CD4-positive, alpha-beta T cell treated with Interleukin-6 at 100 ng/mL for 8 hours (primary cell): ENCODE results near the gene ANKRD44.

ENCODE experiments used
- DNase-seq: peaks from one replicate; pipeline ENCODE4 v3.0.0-alpha.2; 2020; ENCODE audit warnings: mixed read lengths, low spot score

The ANKRD44 gene

DNA sequence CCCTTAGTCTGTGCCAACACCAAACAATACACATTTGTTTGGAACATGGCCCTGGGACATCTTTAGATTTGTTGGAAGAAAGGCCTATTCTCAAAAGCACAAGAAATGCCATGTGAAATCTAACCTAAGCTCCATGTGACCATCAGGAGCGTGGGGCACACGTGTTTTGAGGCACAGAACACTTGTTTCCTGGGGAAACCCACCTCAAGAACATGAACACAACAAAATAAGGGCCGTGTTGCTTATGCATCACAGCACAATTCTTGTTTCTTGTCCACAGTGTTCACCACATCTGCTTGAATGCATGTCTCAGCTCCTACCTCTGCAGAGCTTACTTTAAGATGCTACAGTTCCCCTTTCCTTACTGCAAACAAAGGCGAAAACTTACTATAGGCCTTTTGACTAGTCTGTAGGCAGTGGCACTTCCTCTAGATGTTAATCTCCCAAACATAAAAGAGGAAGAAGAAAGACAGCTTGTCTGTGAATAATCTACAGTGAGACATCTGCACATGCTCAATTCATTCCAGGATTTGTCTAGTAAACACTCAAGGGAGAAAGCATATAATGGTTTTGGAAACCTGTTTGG lies 165.0 kb downstream of the ANKRD44 start:
- peak; percentile 47 for DNase-seq

DNA sequence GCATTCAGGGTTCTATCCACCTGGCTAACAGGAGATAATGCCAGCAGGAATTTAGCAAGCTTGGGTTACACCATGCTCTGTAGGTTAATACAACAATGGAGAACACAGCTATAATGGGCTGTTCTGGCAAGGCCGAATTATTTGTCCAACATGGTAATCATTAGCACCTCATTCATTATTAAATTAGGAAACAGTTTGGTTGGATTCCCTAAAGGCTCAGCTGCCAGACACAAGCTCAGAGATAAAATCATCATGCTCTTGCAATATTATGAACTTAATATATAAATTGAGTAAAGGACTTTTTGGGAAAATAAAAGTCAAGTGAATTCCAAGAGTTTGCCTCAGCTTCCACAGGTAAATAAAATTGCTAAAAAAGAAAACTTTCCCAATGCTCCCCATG lies 166.4 kb downstream of the ANKRD44 start:
- DNase-seq, result no peak

DNA sequence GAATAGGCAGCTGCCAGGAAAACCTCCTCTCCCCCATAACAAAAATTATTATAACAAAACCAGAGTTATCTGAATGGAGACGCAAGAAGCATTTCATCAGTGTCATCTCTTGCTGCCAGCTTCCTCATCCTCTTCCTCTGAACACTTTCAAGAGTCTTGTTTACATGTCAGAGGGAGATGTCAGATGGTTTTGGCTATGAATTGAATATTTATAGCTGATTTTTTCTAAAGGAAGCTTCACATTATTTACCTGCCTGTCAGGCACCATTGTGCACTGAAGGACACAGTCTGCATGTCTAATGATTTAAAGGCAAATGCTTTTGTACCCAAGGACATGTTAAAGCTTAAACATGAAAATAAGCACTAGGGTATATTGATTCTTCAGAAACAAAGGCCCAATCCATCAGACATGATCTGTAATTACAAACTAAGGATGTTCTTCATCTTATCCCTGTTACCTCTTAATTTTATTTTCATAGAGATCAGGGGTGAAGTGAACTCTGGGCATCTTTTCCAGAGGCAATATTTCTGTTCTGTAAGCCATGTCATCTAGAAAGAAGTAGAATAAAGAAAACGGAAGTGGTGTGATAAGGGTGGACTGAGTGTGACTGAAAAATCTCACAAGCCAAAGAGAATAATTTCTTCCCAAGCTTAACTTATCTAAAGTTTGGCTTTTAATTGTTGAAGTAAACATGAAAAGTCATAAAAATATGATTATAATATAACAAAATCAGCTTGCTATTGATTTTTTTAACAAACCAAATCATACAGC lies 168.7 kb downstream of the ANKRD44 start:
- no peak for DNase-seq

DNA sequence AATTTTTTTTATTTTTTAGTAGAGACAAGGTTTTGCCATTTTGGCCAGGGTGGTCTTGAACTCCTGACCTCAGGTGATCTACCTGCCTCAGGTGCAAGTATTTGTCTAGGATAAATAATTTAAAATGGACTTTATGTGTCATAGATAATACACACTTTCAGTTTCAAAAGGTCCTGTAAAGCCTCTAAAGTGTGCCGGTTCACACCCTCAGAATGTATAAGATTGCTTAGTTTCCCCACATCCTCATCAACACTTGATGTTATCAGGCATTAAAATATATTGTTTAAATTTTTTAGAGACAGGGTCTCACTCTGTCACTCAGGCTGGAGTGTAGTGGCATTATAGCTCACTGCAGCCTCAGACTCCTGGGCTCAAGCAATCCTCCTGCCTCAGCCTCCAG lies 170.5 kb downstream of the ANKRD44 start:
- DNase-seq, result no peak

DNA sequence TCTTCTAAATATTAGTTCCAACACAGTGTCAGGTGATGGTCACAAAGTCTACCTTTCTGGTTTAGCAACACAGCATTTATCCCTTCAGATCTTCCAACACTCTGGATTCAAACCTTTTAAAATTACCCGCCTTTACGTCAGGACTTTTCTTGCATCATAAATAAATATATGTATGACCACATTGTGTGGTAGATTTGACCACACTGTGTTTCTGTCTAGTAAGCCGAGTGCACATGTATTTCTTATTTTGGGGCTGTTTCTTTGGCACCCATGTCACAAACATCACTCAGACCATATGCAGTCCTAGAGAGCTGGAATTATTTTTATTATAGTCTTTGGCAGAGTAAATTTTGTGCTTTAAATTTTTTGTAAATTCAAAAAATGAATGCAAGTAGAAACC lies 172.1 kb downstream of the ANKRD44 start:
- DNase-seq, result no peak

DNA sequence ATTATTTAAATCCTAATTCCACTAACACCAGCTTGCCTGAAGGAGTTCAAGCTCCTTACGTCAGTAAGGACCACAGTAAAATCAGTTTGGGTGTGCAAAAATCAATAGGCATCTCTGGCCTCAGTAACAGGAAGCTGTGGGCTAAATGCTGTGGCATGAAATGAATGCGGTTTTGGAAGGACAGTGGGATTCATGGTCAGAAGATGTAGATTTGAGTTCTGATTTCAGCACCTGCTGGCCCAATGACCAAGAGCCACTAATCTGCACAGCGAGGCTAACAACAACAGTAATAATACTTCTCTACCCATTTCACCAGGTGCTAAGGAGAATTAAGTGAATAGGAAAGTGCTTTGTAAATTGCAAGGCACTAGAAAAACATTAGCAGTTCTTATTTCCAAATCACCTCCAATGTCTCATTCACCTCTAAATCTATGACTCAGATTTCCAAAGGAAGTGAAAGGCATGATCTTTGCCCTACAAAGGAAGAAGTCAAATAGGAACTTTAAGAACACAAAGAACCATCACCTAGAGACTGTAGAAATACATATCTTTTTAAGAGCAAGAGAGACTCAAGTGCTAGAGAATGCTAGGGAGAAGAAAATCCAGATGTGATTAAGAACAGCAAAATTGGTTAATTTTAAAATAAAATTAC lies 172.6 kb downstream of the ANKRD44 start:
- DNase-seq, result no peak

DNA sequence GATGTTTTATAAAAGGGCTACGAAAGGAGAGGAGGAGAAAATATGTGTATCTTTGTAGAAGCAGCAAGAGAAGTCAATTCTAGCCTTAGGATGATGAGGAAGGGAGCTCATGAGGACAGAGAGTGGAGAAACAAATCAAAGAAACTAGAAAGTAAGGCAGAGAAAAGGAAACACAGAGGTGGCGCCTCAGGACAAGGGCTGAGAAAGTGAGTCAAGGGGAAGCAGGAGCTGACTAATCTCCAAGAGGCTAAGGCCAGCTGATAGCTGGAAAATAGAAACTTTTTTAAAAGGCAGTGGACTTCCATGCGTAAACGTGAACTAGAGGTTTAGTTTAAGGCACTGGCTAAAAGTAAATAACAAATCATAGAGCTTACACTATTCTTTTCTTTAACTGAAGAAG lies 173.3 kb downstream of the ANKRD44 start:
- no peak for DNase-seq

DNA sequence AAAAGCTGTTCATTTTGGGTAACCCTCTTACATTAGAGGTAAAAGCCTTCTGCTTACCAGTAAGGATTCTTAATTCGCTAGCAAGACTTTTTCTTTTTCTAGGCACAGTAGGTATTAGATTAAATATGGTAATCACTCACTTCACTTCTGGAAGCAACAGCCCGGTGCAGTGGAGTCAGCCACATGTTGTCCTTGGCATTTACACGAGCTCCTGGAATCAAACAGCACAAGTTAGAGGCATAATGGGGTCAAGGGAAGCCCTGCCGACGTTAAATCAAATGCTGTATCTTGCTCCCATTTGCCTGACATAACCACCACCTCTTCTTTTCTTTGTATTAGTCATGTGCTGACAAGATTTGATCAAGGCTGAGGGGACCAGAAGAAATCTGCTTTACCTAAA lies 174.1 kb downstream of the ANKRD44 start:
- no peak for DNase-seq

DNA sequence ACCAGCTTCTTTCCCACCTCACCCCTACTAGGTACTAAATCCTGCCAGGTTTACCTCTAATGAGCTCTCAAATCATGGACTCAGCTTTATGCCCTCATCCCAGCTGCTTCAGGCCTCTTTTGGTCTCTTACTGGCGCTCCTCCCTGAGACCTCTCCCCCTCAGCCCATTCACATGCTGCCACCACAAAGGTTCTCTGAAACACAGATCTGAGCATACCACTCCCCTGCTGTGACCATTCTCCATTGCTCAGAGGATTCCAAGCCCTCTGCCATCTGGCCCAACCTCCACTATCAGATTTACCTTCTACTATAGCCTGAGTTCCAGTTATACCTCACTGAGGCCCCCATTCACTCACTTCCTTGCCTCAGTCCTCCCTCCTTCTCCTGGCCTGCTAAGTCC lies 174.8 kb downstream of the ANKRD44 start:
- DNase-seq, result no peak

DNA sequence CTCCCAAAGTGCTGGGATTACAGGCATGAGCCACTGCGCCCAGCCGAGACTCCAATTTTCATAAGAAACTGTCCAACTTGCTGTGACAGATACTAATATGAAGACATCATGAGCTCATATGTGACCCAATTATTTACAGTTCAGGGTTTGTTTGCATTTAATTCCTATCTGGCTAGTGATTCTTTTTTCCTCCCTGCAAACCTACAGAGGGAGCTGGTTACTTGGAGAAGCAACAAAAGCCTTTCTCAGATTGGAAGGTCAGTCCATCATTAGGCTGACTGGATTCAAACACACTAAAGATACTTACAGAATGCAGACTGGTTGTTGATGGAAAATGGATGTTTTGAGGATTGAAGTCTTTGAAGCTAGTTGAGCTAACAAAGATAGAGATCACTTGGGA lies 176.4 kb downstream of the ANKRD44 start:
- DNase-seq, result no peak

DNA sequence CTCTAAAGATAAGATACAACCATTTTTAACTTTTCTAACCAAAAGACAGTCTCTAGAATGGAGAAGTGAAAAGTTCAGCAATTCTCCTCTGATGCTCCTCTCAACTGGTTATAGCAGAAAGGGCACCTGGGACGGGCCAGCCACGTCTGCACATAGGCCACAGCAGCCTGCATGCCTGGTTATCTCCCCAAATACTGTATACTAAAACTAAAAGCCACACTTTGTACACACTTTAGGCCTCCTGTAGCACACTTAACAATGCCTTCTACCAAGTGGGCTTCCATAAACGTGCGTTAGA lies 179.1 kb downstream of the ANKRD44 start:
- no peak for DNase-seq

DNA sequence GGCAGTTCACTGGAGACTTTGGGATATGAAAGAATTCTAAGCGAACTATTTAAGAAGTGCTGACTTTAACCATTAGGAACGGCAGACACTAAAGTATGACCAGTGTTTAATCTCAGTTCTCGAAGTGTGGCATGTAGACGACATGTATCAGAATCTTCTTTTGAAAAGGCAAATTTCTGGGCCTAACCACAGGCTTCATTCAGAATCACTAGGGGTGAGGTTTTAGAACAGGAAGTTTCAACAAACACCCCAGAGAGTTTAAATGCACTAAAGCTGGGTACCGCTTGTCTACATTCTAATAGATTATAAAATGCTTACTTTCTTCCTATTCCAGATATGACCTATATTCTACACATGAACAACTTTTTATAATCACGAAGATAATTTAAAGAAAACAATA lies 180.3 kb downstream of the ANKRD44 start:
- peak; percentile 49 for DNase-seq

DNA sequence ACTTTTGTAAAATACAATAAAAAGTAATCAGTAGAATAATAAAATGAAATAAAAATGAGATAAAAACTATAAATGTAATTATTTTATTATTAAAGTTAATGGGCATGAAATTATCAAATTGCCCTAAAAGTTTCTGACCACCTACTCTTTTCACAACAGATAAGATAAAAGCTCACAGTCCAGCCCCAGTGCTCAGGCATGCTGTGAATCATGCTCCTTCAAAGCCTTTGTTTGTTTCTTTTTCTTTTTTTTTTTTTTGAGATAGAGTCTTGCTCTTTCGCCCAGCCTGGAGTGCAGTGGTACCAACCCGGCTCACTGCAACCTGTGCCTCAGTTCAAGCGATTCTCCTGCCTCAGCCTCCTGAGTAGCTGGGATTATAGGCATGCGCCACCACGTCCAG lies 181.7 kb downstream of the ANKRD44 start:
- DNase-seq, result no peak

DNA sequence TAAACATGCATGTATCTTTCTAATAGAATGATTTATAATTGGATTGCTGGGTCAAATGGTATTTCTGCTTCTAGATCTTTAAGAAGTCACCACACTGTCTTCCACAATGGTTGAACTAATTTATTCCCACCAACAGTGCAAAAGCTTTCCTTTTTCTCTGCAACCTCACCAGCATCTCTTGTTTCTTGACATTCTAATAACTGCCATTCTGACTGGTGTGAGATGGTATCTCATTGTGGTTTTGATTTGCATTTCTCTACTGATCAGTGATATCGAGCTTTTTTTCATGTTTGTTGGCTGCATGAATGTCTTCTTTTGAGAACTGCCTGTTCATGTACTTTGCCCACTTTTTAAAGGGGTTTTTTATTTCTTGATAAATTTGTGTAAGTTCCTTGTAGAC lies 182.5 kb downstream of the ANKRD44 start:
- no peak for DNase-seq

DNA sequence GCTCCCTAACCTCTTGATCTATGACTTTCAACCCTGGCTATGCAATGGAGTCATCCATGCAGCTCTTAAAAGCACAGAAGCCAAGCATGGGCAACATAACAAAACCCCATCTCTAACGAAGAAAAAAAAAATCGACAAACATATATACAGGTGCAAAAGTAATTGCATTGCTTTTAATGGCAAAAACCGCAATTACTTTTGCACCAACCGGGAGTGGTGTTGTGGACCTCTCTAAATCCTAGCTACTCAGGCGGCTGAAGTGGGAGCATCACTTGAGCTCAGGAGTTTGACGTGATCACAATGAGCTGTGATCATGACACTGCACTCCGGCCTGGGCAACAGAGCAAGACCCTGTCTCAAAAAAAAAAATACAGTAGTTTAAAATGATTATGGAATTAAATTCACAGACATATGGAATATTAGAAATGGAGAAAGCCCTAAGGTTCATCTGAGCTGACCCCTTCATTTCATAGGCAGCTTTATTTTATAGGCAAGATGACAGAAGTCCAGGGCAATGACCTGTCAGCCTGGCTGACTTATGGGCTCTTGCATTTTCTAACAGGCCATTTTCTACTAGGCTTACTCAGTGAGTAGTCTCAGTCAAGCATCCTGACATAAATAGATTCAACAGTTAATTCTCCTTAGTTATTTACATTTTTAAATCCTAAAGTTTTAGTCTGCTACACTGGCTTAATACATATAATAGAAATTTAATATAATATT lies 183.8 kb downstream of the ANKRD44 start:
- DNase-seq, result no peak

DNA sequence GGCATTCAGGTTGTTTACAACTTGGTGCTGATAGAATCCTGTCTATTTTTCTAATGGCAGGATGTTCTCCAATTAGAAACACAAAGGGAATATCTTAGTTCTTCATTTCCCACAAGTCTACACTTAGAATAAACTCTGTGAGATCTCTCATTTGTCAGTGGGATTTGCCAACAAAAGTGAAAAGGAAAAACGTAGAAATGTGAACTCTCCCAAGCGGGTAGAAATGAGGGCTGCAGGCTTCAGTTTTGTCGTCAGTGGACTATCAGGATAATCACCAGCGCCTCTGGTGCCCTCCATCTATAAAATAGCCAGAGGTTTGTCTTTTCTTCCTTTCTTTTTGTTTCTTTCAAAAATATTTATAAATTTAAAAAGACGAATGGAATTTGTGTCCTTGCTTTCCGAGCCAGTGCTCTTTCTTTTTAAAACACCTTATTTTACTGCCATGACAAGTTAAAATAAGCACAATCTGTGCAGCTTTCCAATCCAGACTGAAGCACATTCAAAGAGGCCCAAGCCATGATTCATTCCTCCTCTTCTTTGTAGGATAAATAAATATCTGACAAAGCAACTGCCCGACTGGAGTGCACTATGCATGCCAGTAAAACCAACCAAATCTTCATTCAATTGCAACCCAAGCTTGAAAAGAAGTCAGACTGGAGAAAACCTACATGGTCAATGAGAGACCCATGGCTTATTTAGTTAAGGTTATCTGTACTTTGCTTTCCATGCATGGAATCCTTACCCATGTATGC lies 185.8 kb downstream of the ANKRD44 start:
- DNase-seq, result no peak

DNA sequence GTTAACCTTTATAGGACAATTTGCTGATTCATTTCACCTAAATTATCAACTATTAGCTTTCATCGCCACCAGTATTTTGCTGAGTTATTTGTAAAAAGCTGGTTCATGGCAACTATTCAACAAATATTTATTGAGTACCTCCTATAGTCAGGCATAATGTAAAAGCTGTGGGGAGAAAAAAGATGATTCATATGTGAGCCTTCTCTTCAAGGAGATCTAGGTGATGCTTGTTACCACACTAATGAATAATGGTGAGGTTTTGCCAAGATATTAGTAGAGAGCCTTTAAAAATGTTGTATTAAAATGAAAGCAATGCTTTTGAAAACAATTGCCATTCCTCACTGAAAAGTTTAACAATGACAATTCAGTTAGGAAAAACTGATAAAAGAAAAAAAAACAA lies 187.8 kb downstream of the ANKRD44 start:
- DNase-seq, result no peak

DNA sequence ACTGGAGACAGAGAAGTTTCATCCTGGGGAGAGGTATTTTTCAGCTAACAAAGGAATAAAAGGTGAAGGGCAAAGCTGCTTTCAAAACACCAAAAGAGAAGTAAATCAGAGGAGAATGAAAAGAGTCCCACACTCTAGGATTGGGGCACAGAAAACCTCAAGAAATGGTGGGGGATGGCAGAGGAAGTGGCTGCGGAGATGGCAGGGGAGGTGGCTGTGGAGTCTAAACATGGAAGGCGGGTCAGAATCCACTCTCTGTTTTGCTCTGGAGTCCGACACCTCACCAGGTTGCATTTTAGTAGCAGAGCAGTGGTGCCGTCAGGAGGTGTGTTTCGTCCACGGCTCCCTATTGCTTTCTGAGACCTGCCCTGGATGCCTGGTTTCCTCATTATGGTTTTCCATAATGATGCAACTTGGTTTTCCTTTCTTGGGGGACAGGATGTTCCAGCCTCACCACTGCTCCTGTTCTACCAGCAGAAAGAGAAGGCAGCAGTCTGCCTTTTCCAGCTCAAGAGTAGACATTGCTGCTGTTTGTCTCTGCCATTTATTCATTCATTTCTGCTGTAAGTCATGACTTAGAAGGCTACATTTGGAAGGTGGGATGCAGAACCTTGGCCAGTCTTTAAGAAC lies 188.7 kb downstream of the ANKRD44 start:
- DNase-seq, result no peak

DNA sequence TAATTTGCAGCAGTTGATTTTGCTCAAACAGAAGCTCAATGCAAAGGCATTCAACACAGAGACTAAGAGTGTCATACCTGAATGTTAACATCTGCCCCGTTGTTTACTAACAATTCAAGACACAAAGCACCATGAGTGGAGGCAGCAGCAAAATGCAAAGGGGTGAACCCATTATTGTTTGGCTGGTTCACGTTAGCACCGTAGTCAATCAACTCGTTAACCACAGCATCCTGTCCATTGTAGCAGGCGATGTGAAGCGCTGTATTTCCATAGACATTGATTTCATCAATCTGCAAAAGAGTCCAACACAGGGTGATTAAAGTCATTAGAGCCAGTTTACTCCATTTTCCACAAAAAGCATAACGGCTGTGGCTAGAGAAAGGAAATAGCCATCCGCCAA lies 189.3 kb downstream of the ANKRD44 start:
- peak; percentile 12 for DNase-seq

DNA sequence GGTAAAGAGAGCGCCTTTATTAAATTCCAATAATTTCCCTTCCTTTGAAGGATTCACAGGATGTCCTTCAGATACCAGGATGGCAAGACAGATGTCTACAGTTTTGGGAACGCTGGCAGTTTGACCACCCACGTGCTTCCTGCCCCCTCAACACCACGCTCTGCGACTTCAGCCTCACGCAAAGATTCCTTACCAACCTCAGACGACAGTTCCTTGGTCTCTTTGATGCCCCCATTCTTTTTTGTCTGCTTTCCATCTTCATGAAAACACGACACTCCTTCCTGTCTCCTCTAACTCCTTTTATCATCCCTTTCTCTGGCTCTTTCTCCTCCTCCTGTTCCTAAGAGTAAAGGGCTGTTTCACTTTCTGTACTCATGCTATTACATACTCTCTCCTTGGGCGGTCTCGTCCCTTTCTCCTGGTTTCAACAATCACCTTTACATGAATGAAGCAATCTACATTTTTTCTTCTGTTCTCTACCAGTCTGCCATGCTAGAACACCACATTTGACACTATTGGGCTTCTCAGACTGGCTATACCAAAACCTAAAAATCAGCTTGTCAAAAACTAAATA lies 194.2 kb downstream of the ANKRD44 start:
- DNase-seq, result no peak

DNA sequence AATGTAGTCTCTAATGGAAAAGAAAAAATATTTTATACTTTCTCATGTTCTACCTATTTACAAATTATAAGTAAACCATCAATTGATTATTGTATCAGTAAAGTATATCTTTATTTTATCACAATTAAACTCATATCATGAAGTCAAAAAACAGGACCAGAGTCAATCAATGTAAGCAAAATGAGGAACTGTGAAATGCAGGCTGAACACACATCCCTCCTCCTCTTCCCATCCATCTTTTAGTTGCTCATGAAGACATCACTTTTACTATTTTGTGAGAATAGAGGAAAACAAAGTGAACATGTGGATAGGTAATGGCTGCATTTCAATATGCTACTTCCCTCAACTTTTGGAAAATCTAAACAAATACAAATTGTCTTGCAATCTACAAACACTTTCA lies 195.3 kb downstream of the ANKRD44 start:
- DNase-seq, result no peak
